GM13976 (cell line): ENCODE results near the gene PDGFD.

Experiments
- DNase-seq: peaks from one replicate; pipeline ENCODE4 v3.0.0; 2012; ENCODE audit warnings: low spot score
- in situ Hi-C: fragments of 300-500 bp; cut with MboI; formaldehyde crosslinking; loops from one replicate; pipeline ENCODE4 v1.12.0; 2022; ENCODE audit warnings: low sequenced_read_pairs, mixed read lengths, inconsistent platforms; ENCODE audit not compliant: unreplicated experiment
- TF ChIP-seq, protein P1 (sequence below): IDR thresholded peaks from 2 replicates; pipeline ENCODE4 v1.5.1; 2012; ENCODE audit warnings: borderline replicate concordance, mild to moderate bottlenecking; ENCODE audit not compliant: insufficient read depth; ENCODE audit errors: extremely low read depth, missing control alignments, control extremely low read depth

The PDGFD gene

GRCh38 chr11:103907136-103907535 lies 256.8 kb downstream of the PDGFD start:
- in situ Hi-C loops = no loop called here
- TF ChIP-seq, protein P1, sequence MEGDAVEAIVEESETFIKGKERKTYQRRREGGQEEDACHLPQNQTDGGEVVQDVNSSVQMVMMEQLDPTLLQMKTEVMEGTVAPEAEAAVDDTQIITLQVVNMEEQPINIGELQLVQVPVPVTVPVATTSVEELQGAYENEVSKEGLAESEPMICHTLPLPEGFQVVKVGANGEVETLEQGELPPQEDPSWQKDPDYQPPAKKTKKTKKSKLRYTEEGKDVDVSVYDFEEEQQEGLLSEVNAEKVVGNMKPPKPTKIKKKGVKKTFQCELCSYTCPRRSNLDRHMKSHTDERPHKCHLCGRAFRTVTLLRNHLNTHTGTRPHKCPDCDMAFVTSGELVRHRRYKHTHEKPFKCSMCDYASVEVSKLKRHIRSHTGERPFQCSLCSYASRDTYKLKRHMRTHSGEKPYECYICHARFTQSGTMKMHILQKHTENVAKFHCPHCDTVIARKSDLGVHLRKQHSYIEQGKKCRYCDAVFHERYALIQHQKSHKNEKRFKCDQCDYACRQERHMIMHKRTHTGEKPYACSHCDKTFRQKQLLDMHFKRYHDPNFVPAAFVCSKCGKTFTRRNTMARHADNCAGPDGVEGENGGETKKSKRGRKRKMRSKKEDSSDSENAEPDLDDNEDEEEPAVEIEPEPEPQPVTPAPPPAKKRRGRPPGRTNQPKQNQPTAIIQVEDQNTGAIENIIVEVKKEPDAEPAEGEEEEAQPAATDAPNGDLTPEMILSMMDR = no peak
- no peak for DNase-seq

DNA sequence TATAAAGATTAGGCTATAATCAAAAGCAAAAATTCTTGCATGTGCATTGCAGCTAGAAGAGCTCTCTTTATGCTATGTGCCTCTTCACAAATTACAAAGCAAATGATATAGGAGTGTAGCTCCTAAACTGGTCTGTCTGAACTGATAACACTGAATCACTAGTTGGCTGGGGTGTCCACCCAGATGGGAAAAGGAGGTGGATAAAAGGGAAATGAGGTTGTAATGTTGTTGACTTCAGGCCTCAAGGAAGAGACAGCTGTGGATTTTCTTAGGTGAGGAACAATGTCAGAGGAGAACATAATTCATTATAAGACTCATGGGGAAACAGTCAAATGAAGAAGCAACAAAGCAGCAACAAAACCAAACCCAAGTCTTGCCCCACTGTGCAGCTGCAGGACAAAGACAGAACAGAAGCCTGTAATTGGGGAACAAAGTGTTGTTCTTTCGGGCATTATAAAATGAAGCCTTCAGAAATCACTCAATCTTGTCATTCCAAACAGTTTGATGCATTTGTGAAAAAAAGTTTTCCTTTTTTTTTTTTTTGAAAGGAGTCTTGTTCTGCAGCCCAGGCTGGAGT lies 257.6 kb downstream of the PDGFD start:
- no peak for DNase-seq
- TF ChIP-seq, protein P1 = no peak
- in situ Hi-C loops = no loop called here

GRCh38 chr11:103904324-103904667 lies 259.7 kb downstream of the PDGFD start:
- in situ Hi-C loops = no loop called here
- TF ChIP-seq, protein P1 = no peak
- no peak for DNase-seq

DNA sequence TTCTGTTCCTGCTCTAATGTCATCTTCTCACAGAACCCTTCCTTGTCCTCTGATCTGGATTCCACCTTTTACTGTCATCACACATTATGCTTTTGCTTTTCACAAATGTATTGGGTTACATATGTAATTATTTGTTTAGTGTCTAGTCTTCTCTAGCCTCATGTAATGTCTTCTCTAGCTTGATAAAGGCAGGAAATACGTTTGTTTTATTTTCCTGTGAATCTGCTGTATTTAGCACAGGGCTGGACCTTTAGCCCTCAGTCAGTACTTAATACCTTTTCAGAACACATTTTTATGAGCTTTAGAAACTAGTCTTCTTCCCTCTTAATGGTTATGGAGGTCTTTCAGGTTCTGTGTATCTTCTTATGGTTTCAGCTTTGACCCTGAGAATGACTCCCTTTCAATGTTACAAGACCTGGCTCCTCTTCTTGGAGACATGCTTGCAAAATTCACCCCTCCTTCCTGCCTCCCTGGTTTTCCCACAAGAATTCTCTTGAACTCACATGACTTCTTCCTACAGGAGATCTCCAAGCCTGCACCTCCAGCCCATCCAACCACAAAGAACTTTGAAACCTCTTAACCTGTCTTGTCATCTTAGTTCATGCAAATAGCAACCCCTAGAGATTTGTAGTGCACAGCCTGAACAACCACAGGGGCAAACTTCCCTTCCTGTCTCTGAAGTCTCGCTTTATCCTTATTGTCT lies 260.2 kb downstream of the PDGFD start:
- TF ChIP-seq, protein P1 = no peak
- in situ Hi-C loops = no loop called here
- DNase-seq = no peak

GRCh38 chr11:103902994-103903393 lies 261.0 kb downstream of the PDGFD start:
- TF ChIP-seq, protein P1 = no peak
- in situ Hi-C loops = no loop called here
- DNase-seq = no peak

GRCh38 chr11:103901656-103902055 lies 262.3 kb downstream of the PDGFD start:
- no peak for DNase-seq
- in situ Hi-C loops = no loop called here
- TF ChIP-seq, protein P1 = no peak
